CD14-positive monocyte (primary cell): ENCODE measurements around the gene IPO8. TPM values are rescaled to one million over a fixed set of nuclear protein-coding genes. Genes with fewer than 3 reads are reported as not detected.
A peak's percentile ranks its signal among the peaks of the same experiment; 100 is the strongest.

Experiments
- DNase-seq, 3 donors: peaks; one replicate each; pipeline ENCODE4 v3.0.0-alpha.2; 2011 to 2022
- H2AFZ ChIP-seq: 2 replicates; pipeline ENCODE4 v1.6.0; 2012; ENCODE audit warnings: mild to moderate bottlenecking, low read depth, low read length, inconsistent platforms; ENCODE audit not compliant: insufficient read depth, poor library complexity, severe bottlenecking
- H3K27ac ChIP-seq, 2 donors: 1 replicate in 1 of 2; 2 replicates in 1 of 2; pipeline ENCODE4 v1.5.1; 2012 to 2013; ENCODE audit warnings: low read length in 2 of 2, control low read depth in 1 of 2, inconsistent platforms in 1 of 2, low read depth in 1 of 2, mild to moderate bottlenecking in 1 of 2
- H3K27me3 ChIP-seq, 2 donors: one replicate each; pipeline versions ENCODE4 v1.6.0 to v1.6.1; 2011 to 2013; ENCODE audit warnings: low read length in 2 of 2; ENCODE audit not compliant: control insufficient read depth in 2 of 2, insufficient read depth in 2 of 2
- H3K36me3 ChIP-seq, 2 donors: replicated peaks in 1 of 2; 1 replicate in 1 of 2; 2 replicates in 1 of 2; pipeline versions ENCODE4 v1.5.1 to v1.6.1; 2012 to 2013; ENCODE audit warnings: low read length in 2 of 2, control low read depth in 1 of 2, inconsistent platforms in 1 of 2, mild to moderate bottlenecking in 1 of 2; ENCODE audit not compliant: insufficient read depth in 2 of 2, control insufficient read depth in 1 of 2
- H3K4me1 ChIP-seq, 2 donors: 1 replicate in 1 of 2; 2 replicates in 1 of 2; pipeline versions ENCODE4 v1.5.1 to v1.6.1; 2012 to 2013; ENCODE audit warnings: low read length in 2 of 2, control low read depth in 1 of 2, inconsistent platforms in 1 of 2, mild to moderate bottlenecking in 1 of 2, moderate library complexity in 1 of 2; ENCODE audit not compliant: insufficient read depth in 2 of 2, control insufficient read depth in 1 of 2
- H3K4me2 ChIP-seq: replicated peaks from 2 replicates; pipeline ENCODE3; 2012; ENCODE audit warnings: low read length, moderate library complexity, mild to moderate bottlenecking; ENCODE audit not compliant: poor library complexity, severe bottlenecking; ENCODE audit errors: extremely low read depth
- H3K4me3 ChIP-seq, 3 experiments: fragments of 200-600 bp in 1 of 3; sonication (generic) in 1 of 3; replicated peaks in 1 of 3; 1 replicate in 2 of 3; 2 replicates in 1 of 3; pipeline ENCODE4 v1.5.1; 2011 to 2013; ENCODE audit warnings: low read length in 3 of 3, mild to moderate bottlenecking in 3 of 3, control low read depth in 2 of 3, low read depth in 2 of 3, inconsistent platforms in 1 of 3, moderate library complexity in 1 of 3
- H3K79me2 ChIP-seq: 2 replicates; pipeline ENCODE4 v1.6.0; 2012; ENCODE audit warnings: mild to moderate bottlenecking, control low read depth, inconsistent platforms, low read length, moderate library complexity; ENCODE audit not compliant: insufficient read depth
- H3K9ac ChIP-seq: 2 replicates; pipeline ENCODE4 v1.6.0; 2017; ENCODE audit warnings: low read length, mild to moderate bottlenecking; ENCODE audit not compliant: insufficient read depth, poor library complexity, severe bottlenecking
- H3K9me3 ChIP-seq, 2 donors: replicated peaks in 1 of 2; 1 replicate in 1 of 2; 2 replicates in 1 of 2; pipeline versions ENCODE4 v1.5.1 to v1.6.1; 2012 to 2013; ENCODE audit warnings: low read length in 2 of 2, control low read depth in 1 of 2; ENCODE audit not compliant: control insufficient read depth in 1 of 2, insufficient read depth in 1 of 2
- H4K20me1 ChIP-seq: 2 replicates; pipeline ENCODE4 v1.6.0; 2012; ENCODE audit warnings: mild to moderate bottlenecking, low read length, control low read depth, moderate library complexity; ENCODE audit not compliant: insufficient read depth
- H3K27ac Mint-ChIP-seq, 7 donors: one replicate each; pipeline ENCODE4 v1.8.0; 2020; ENCODE audit warnings: mild to moderate bottlenecking in 7 of 7, mixed read lengths in 7 of 7, moderate library complexity in 6 of 7, inconsistent platforms in 2 of 7
- H3K27me3 Mint-ChIP-seq, 3 donors: one replicate each; pipeline ENCODE4 v1.8.0; 2021 to 2022; ENCODE audit warnings: low read depth in 3 of 3, mild to moderate bottlenecking in 3 of 3, mixed read lengths in 3 of 3, moderate library complexity in 3 of 3, inconsistent platforms in 1 of 3
- H3K36me3 Mint-ChIP-seq, 2 donors: one replicate each; pipeline ENCODE4 v1.8.0; 2020; ENCODE audit warnings: mixed read lengths in 2 of 2, inconsistent platforms in 1 of 2, mild to moderate bottlenecking in 1 of 2
- H3K4me1 Mint-ChIP-seq: one replicate; pipeline ENCODE4 v1.8.0; 2020; ENCODE audit warnings: mild to moderate bottlenecking, mixed read lengths
- H3K4me3 Mint-ChIP-seq, 2 donors: one replicate each; pipeline ENCODE4 v1.8.0; 2020; ENCODE audit warnings: mild to moderate bottlenecking in 2 of 2, mixed read lengths in 2 of 2, moderate library complexity in 1 of 2
- H3K9me3 Mint-ChIP-seq, 7 donors: one replicate each; pipeline ENCODE4 v1.8.0; 2020 to 2022; ENCODE audit warnings: mixed read lengths in 7 of 7, mild to moderate bottlenecking in 6 of 7, moderate library complexity in 6 of 7, inconsistent platforms in 2 of 7
- WGBS: methylation state at CpG from one replicate; pipeline ENCODE4 v1.1.5; 2013; ENCODE audit warnings: missing lambda C conversion rate; ENCODE audit not compliant: insufficient coverage; 5-methylcytosine and 5-hydroxymethylcytosine counted together
- intact Hi-C, 2 donors: fragments of 100-400 bp; cut with micrococcal nuclease; formaldehyde crosslinking; loops; one replicate each; pipeline versions ENCODE4 v1.15.0 to v1.15.1; 2023
- polyA plus RNA-seq, 3 donors: library from polyadenylated mRNA; depleted of rRNA in 1 of 3; unstranded in 2 of 3; stranded (reverse) in 1 of 3; fragments of 300-500 nt in 2 of 3; fragments of >200 nt in 1 of 3; fragmentation: Illumina TruSeq in 2 of 3; gene quantifications; 1 replicate in 2 of 3; 2 replicates in 1 of 3; pipeline ENCODE4 v1.2.3, GENCODE V29; 2012 to 2021
- TF ChIP-seq, protein P1 (sequence below): fragments of 200-600 bp; IDR thresholded peaks from one replicate; pipeline ENCODE4 v1.8.0; 2022; ENCODE audit warnings: antibody characterized with exemption, mild to moderate bottlenecking

The IPO8 gene
- polyA plus RNA-seq, 3 donors: 8.4 to 15.8 (median 12.5) TPM

DNA sequence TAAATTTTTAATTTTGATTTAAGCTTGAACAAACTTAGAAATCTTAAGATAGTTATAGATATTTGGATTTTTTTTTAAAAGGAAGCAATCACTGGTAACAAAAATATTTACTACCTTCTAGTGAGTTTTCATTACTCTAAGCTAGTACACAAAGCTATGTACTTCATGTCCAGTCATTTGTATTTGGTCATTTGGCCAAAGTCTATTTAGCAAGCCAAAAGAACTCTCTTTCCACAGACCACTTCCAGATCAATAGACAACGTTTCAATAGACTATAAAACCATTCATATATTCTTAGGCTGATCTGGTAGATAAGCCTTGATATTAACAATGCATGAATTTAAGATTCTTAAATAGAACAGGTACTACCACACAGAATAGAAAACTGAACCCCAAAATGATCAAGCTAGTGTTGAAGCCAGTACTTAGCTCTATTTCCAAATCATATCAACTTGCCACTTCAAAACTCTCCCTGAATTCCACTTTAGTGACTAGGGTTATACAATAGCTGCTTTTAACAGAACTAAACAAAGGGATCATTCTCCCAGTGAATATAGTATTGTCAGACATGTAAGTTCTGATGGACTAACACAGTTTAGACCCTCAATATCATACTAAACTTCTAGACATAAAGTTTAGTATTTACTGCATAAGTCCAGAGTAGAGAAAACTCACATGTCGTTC lies 37.4 kb upstream of the IPO8 start:
- Histone ChIP-seq H3K4me2 (no peak overlapping the region), H3K79me2 (no peaks in the 10 kb centered on the region), H4K20me1 (no peaks in the 10 kb centered on the region), H2AFZ (no peak overlapping the region), H3K9ac (no peak overlapping the region), H3K27ac (no peak overlapping the region), H3K36me3 (peaks cover 0 to 22% of the 10 kb centered on the region in 2 donors), H3K4me1 (no peaks in the 10 kb centered on the region), H3K4me3 (no peak overlapping the region), H3K27me3 (no peaks in the 10 kb centered on the region), H3K9me3 (no peaks in the 10 kb centered on the region)
- H3K4me3 Mint-ChIP-seq: no peak overlapping the region
- H3K36me3 Mint-ChIP-seq: peaks cover 35% of the 10 kb centered on the region in 2 donors
- H3K4me1 Mint-ChIP-seq: peaks cover 1% of the 10 kb centered on the region
- H3K9me3 Mint-ChIP-seq: peaks cover 0 to 3% (median 0%) of the 10 kb centered on the region in 7 donors
- H3K27ac Mint-ChIP-seq: no peak overlapping the region
- DNase-seq: no peak
- peaks cover 0 to 2% (median 0%) of the 10 kb centered on the region in 3 donors for H3K27me3 Mint-ChIP-seq
- intact Hi-C loops: no loop called here
- WGBS: no CpG with 5 or more reads among the region's 2 CpGs
- TF ChIP-seq, protein P1, sequence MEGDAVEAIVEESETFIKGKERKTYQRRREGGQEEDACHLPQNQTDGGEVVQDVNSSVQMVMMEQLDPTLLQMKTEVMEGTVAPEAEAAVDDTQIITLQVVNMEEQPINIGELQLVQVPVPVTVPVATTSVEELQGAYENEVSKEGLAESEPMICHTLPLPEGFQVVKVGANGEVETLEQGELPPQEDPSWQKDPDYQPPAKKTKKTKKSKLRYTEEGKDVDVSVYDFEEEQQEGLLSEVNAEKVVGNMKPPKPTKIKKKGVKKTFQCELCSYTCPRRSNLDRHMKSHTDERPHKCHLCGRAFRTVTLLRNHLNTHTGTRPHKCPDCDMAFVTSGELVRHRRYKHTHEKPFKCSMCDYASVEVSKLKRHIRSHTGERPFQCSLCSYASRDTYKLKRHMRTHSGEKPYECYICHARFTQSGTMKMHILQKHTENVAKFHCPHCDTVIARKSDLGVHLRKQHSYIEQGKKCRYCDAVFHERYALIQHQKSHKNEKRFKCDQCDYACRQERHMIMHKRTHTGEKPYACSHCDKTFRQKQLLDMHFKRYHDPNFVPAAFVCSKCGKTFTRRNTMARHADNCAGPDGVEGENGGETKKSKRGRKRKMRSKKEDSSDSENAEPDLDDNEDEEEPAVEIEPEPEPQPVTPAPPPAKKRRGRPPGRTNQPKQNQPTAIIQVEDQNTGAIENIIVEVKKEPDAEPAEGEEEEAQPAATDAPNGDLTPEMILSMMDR: no peak

DNA sequence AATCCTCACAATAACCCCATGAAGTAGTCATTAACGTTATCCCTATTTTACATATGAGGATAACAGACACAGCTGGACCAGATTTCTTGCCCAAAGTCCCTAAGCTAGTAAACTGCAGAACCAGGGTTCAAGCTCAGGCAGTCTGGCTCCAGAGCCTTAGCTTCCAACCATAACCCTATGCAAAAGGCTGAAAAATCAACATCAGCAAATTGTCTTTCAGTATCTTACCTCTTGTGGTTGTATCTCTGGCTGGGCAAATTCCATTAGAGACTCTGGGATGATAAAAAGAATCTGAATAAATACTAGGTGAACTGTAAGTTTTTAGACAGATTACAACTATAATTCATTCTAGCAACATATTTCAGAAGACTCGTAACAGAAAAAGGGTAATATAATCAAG lies 34.3 kb upstream of the IPO8 start:
- no peak overlapping the region for H3K9ac ChIP-seq
- intact Hi-C loops: no loop called here
- H3K27me3 ChIP-seq: no peaks in the 10 kb centered on the region
- WGBS: 100% methylated on average over 1 of the region's 2 CpGs
- no peaks in the 10 kb centered on the region for H3K9me3 Mint-ChIP-seq
- H3K27ac ChIP-seq: no peak overlapping the region
- no peaks in the 10 kb centered on the region for H3K27me3 Mint-ChIP-seq
- TF ChIP-seq, protein P1: no peak
- no peaks in the 10 kb centered on the region for H4K20me1 ChIP-seq
- H2AFZ ChIP-seq: no peak overlapping the region
- H3K4me1 ChIP-seq: no peaks in the 10 kb centered on the region
- peak overlapping the region in 1 of 7 donors; percentile 15 for H3K27ac Mint-ChIP-seq
- H3K36me3 ChIP-seq: peaks cover 0 to 22% of the 10 kb centered on the region in 2 donors
- H3K79me2 ChIP-seq: no peaks in the 10 kb centered on the region
- H3K4me2 ChIP-seq: no peak overlapping the region
- no peaks in the 10 kb centered on the region for H3K9me3 ChIP-seq
- no peak for DNase-seq
- peaks cover 28 to 29% of the 10 kb centered on the region in 2 donors for H3K36me3 Mint-ChIP-seq
- H3K4me1 Mint-ChIP-seq: peaks cover 1% of the 10 kb centered on the region
- H3K4me3 Mint-ChIP-seq: no peak overlapping the region
- H3K4me3 ChIP-seq: no peak overlapping the region
